Gastroesophageal sphincter (tissue), 4 donors: ENCODE data around the gene RASA4. TPM values are rescaled to one million over a fixed set of nuclear protein-coding genes. Genes with fewer than 3 reads are reported as not detected.
"Not testable (repeated sequence)": the region's sequence is repeated elsewhere in the genome, so short reads cannot be mapped to it uniquely, and the experiment has no call there.

Experiments
- ATAC-seq: fragments of 150-250 bp; one replicate; pipeline ENCODE4 v1.9.1; 2016; ENCODE audit warnings: mild to moderate bottlenecking, moderate library complexity
- H3K27ac ChIP-seq, 4 donors: fragments of 200-600 bp; sonication (generic) in 3 of 4; 1 replicate in 3 of 4; 2 replicates in 1 of 4; pipeline ENCODE4 v1.5.1; 2016 to 2019
- H3K27me3 ChIP-seq: fragments of 200-600 bp; sonication (generic); one replicate; pipeline ENCODE4 v1.5.1; 2019
- H3K36me3 ChIP-seq, 2 donors: fragments of 200-600 bp; sonication (generic); one replicate each; pipeline ENCODE4 v1.5.1; 2019; ENCODE audit warnings: control low read depth in 1 of 2
- H3K4me1 ChIP-seq, 3 donors: fragments of 200-600 bp; sonication (generic); 1 replicate in 2 of 3; 2 replicates in 1 of 3; pipeline ENCODE4 v1.5.1; 2016 to 2019; ENCODE audit warnings: control low read depth in 2 of 3
- H3K4me3 ChIP-seq, 2 donors: fragments of 200-600 bp; sonication (generic); one replicate each; pipeline ENCODE4 v1.5.1; 2019; ENCODE audit warnings: mild to moderate bottlenecking in 1 of 2, moderate library complexity in 1 of 2
- H3K9me3 ChIP-seq, 3 donors: fragments of 200-600 bp; sonication (generic); one replicate each; pipeline ENCODE4 v1.5.1; 2017 to 2019; ENCODE audit warnings: control low read depth in 2 of 3
- WGBS, 2 donors: methylation state at CpG; one replicate each; pipeline ENCODE4 v1.1.5; 2018; ENCODE audit warnings: low coverage in 1 of 2; 5-methylcytosine and 5-hydroxymethylcytosine counted together
- total RNA-seq, 4 donors: library from RNA; depleted of rRNA; stranded (reverse); fragments of >200 nt; gene quantifications; one replicate each; pipeline ENCODE4 v1.1.0, GENCODE V29; 2016

RASA4 gene
- total RNA-seq, 4 donors from 2014 or later: 35.5 to 62.2 (median 44.2) TPM

DNA sequence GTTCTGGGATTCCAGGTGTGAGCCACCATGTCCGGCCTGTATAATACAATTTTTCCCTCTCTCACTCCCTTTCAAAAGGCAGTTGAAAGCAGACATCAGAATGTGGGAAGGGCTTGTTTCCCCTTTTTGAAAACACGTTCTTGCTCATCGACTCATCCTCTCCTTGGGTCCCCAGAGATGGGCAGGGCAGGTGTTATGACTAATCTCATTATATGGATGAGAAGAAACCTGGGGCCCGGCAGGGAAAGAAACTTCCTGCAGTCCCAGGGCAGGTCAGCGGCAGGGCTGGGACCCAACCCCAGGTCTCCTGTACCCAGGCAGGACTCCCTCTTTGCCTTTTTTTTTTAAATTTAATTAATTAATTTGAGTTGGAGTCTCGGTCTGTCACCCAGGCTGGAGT, 70.2 kb downstream of the RASA4 start:
- H3K9me3 ChIP-seq, H3K27ac ChIP-seq, H3K4me3 ChIP-seq, H3K27me3 ChIP-seq, H3K4me1 ChIP-seq, H3K36me3 ChIP-seq, ATAC-seq: not testable (repeated sequence)
- 77% methylated on average over 3 of the region's 6 CpGs; no CpG with 5 or more reads in 1 of the 2 donors for WGBS, 2 donors

DNA sequence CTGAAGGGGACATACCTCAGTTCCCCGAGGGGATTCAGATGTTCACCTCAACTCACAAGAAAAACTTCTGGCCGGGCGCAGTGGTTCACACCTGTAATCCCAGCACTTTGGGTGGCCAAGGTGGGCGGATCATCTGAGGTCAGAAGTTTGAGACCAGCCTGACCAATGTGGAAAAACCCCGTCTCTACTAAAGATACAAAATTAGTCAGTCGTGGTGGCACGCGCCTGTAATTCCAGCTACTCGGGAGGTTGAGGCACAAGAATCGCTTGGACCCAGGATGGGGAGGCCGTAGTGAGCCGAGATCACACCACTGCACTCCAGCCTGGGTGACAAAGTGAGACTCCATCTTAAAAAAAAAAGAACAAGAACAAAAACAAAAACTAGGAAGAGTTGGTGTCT, 71.3 kb downstream of the RASA4 start:
- not testable (repeated sequence) for ATAC-seq, H3K27ac ChIP-seq, H3K4me3 ChIP-seq, H3K27me3 ChIP-seq, H3K9me3 ChIP-seq, H3K4me1 ChIP-seq, H3K36me3 ChIP-seq
- WGBS, 2 donors: no CpG with 5 or more reads among the region's 12 CpGs

DNA sequence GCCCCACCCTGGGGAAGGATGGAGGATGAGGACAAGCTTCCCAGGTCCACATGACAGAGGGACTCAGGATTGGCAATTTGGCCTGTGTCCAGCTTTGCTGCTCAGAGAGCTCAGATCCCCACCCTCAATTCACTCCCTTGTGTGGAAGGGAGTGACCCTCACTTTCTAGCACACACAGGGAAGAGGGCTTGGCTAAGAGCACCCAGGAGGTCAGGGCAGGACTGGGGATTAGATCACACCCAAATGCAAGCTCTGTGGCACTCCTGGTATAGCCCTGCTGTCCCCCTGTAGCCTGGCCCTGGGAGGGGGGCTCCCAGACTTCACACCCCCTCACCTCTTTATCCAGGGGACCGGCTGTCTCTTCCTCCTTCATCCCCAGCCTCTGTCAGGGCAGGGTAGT, 72.2 kb downstream of the RASA4 start:
- not testable (repeated sequence) for H3K27me3 ChIP-seq, ATAC-seq, H3K27ac ChIP-seq, H3K36me3 ChIP-seq, H3K4me1 ChIP-seq, H3K4me3 ChIP-seq, H3K9me3 ChIP-seq
- WGBS, 2 donors: no CpG with 5 or more reads among the region's 1 CpG

DNA sequence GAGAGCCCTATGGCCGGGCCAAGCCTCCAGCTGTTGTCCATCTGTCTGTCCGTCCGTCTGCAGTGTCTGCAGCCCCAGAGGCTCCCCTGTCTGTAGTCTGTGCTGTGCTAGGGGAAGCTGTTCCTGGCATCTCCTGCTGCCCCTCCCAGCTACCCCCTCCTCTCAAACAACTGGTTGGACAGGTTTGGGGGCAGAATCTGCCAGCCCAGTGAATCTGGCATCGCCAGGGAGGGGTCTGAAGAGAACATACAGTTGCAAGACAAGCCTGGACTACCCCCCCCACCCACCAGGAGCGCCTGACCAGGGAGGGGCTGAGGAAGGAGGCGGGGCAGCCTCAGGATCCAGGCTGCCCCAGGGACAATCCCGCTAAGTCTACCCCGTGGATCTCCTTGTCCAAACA, 73.0 kb downstream of the RASA4 start, which contains the start of gene UPK3BL2:
Gene UPK3BL2 (minus strand): TSS at position 101 of the 400 bp plus-strand sequence. CDS start 60 bp downstream, at position 41.
- not testable (repeated sequence) for H3K4me1 ChIP-seq, H3K27me3 ChIP-seq, H3K4me3 ChIP-seq, H3K36me3 ChIP-seq, H3K27ac ChIP-seq, H3K9me3 ChIP-seq, ATAC-seq
- WGBS, 2 donors: no CpG with 5 or more reads among the region's 8 CpGs

DNA sequence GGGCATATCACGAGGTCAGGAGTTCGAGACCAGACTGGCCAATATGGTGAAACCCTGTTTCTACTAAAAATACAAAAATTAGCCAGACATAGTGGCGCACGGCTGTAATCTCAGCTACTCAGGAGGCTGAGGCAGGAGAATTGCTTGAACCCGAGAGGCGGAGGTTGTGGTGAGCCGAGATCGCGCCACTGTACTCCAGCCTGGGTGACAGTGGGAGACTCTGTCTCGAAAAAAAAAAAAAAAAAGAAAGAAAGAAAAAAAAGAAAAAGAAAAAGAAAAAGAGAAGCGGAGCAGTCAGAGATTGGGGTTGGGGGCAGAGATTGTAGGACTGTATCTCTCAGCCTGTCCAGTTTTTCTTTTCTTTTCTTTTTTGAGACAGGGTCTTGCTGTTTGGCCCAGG, 73.8 kb downstream of the RASA4 start:
- H3K27ac ChIP-seq, H3K36me3 ChIP-seq, H3K9me3 ChIP-seq, H3K4me3 ChIP-seq, H3K27me3 ChIP-seq, ATAC-seq, H3K4me1 ChIP-seq: not testable (repeated sequence)
- no CpG with 5 or more reads among the region's 11 CpGs for WGBS, 2 donors

DNA sequence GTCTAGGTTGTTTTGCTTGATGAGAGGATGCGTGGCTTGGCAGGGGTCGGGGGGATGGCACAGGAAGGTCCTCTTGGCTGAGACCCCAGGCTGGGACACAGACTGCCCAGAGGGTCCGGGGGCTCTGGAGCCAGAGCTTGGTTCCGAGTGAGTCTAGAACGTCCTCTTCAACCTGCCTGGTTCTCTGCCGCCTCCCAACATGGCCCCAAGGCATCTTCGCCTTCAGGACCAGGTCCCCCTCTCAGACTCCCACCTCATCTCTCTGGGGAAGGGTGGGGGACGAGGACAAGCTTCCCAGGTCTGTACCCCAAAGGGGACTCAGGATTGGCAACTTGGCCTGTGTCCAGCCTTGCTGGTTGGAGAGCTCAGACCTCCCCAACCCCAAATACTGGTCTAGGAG, 74.5 kb downstream of the RASA4 start:
- not testable (repeated sequence) for H3K4me3 ChIP-seq, H3K9me3 ChIP-seq, H3K4me1 ChIP-seq, H3K27me3 ChIP-seq, H3K36me3 ChIP-seq, ATAC-seq, H3K27ac ChIP-seq
- WGBS, 2 donors: no CpG with 5 or more reads among the region's 8 CpGs

GRCh38 chr7:102540604-102541003, 76.0 kb downstream of the RASA4 start:
- H3K4me1 ChIP-seq, H3K36me3 ChIP-seq, H3K27me3 ChIP-seq, H3K27ac ChIP-seq, ATAC-seq, H3K4me3 ChIP-seq, H3K9me3 ChIP-seq: not testable (repeated sequence)
- WGBS, 2 donors: 80% methylated on average over 1 of the region's 6 CpGs; no CpG with 5 or more reads in 1 of the 2 donors

DNA sequence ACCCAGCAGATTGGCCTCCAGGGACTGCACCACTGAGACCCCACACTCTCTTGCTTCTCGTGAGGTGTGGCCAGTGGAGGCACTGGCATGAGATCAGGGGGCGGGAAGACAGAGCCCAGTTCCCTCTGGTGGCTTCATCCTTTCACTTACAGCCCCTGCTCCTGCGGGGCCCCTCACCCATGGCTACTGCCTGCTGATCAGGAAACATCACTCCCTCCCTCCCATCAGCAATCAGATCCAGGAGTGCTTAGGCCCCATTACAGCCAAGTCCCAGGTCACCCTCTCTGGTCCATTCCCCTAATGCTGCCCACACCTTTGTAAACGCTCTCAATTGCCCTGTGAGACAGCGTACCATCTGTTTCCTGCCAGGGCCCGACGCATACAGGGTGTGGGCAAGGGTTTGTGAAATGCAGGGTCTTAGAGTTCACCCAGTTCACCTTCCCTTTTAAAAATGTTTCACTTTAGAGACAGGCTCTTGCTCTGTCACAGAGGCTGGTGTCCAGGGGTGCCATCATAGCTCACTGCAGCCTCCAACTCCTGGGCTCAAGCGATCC, 81.4 kb downstream of the RASA4 start:
- not testable (repeated sequence) for H3K9me3 ChIP-seq, H3K27me3 ChIP-seq, ATAC-seq, H3K36me3 ChIP-seq, H3K4me1 ChIP-seq, H3K27ac ChIP-seq, H3K4me3 ChIP-seq
- WGBS, 2 donors: 86% methylated on average over 1 of the region's 8 CpGs; no CpG with 5 or more reads in 1 of the 2 donors

DNA sequence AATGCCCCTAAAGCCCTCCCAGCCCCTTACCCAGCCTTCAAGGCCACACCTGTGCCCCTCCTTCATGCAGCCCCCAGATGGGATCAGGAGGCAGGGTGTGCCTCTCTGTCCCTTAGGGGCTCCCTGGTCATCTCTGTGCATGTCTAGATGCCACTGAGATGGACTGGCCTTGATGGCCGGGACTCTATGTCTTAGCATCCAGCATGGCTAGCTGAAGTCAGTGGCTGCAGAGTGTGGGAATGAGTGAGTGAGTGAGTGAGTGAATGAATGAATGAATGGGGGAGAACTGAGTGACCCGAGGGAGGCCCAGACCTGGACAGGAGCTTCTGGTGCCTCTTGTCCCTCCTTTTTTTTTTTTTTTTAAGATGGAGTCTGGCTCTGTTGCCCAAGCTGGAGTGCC, 84.4 kb downstream of the RASA4 start:
- WGBS, 2 donors: 86% methylated on average over 1 of the region's 2 CpGs; no CpG with 5 or more reads in 1 of the 2 donors
- not testable (repeated sequence) for ATAC-seq

GRCh38 chr7:102531583-102531982, 85.0 kb downstream of the RASA4 start:
- WGBS, 2 donors: no CpG with 5 or more reads among the region's 7 CpGs
- H3K36me3 ChIP-seq, H3K4me3 ChIP-seq, H3K27ac ChIP-seq, H3K4me1 ChIP-seq, H3K27me3 ChIP-seq, ATAC-seq, H3K9me3 ChIP-seq: not testable (repeated sequence)

More for the DNA sequence above, 84.4 kb downstream of the RASA4 start:
- H3K4me3 ChIP-seq, H3K27ac ChIP-seq, H3K9me3 ChIP-seq, H3K36me3 ChIP-seq, H3K27me3 ChIP-seq, H3K4me1 ChIP-seq: not testable (repeated sequence)

DNA sequence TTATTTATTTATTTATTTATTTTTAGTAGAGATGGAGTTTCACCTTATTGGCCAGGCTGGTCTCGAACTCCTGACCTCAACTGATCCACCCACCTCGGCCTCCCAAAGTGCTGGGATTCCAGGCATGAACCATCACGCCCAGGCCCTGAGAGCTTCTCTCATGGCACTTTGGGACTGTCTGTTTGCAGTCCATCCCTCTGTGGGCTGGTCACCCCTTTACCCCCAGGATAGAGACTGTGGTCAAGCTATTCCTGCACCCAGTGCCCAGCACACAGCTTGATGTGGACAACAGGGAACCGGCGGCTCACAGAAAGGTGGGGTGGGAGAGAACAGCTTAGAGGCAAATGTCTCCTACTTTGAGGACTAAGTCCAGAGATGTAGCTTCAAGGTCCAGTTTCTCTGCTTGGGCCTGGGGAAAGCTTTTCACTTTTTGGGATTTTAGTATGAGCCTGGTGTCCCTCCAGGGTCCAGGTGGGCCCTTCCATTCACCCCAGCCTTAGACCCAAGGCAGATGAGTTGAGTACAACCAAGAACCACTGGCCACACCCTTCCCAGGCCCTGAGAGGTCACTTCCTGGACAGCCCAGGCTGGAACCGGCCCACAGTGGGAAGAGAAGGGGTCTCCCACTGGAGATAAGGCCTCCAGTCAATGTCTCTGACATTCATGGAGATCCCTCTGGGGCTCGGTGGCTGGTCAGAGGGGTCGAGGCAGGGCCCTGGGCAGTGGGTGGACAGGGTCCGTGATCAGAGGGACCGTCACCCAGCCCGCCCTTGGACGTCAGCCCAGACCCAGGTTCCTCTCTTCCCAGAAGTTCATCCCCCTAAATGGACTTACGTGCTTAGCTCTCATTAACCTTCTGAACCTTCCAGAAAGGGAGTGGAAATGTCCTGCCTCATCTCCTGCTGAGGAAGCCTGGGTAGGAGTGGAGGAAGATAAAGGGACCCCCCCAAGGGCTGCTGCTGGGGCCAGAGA, 88.4 kb downstream of the RASA4 start:
- H3K36me3 ChIP-seq, H3K9me3 ChIP-seq, H3K4me1 ChIP-seq, H3K4me3 ChIP-seq, H3K27me3 ChIP-seq, H3K27ac ChIP-seq: not testable (repeated sequence)
- WGBS, 2 donors: no CpG with 5 or more reads among the region's 13 CpGs
- ATAC-seq: peak; percentile 32

GRCh38 chr7:102527182-102527581, 89.4 kb downstream of the RASA4 start:
- not testable (repeated sequence) for H3K9me3 ChIP-seq, H3K27ac ChIP-seq, H3K27me3 ChIP-seq, ATAC-seq, H3K4me1 ChIP-seq, H3K36me3 ChIP-seq, H3K4me3 ChIP-seq
- no CpG with 5 or more reads among the region's 8 CpGs for WGBS, 2 donors

GRCh38 chr7:102524803-102525202, 91.8 kb downstream of the RASA4 start:
- H3K4me1 ChIP-seq, H3K4me3 ChIP-seq, H3K27me3 ChIP-seq, H3K36me3 ChIP-seq, H3K27ac ChIP-seq, ATAC-seq, H3K9me3 ChIP-seq: not testable (repeated sequence)
- no CpG with 5 or more reads among the region's 2 CpGs for WGBS, 2 donors
